ENCODE measurements around the gene DZIP3.

DZIP3 gene

GRCh38 chr3:108698461-108698860, 108.9 kb downstream of the DZIP3 start:
- DNase-seq (ENCODE audit: low read depth, low spot score): no peak

DNA sequence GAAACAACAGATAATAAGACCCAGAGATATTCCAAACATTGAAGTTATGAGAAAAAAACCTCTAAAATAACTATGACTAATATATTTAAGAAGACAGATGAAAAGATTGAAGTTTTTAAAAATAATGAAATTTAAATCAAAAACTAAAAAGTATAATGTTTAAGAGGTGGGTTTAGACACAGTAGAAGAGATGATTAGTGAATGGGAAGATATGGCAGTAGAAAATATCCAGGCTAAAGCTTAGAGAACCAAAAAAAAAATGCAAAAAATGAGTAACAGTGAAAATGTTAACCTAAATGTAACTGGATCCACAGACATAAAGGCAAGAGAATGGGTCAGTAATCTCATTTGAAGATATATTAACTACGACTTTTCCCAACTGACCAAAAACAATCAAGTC, 115.5 kb downstream of the DZIP3 start:
- DNase-seq (ENCODE audit: low read depth, low spot score): no peak

DNA sequence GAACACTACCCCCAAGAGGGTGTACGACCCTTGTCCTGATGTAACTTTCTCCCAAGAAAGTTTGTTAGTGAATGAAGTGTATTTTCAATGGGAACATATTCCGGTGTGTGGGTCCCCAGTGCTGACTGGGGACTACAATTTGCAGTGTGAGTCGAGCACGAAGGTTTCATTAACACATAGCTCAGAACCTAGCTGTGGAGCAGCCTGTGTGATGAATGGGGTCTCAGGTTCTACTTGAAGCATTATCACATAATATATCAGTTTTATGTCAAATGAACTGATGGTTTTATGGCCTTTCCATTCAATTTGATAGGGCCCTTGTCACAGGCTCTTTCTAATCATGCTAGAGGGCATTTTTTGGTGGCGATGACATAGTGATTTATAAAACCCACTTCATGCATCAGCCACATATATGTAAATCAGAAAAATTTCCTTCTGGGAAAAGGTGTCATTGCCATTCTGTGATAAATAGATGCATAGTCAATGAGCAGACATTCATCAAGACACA, 123.5 kb downstream of the DZIP3 start:
- no peak for DNase-seq (ENCODE audit: low read depth, low spot score)

GRCh38 chr3:108713816-108714215, 124.3 kb downstream of the DZIP3 start:
- DNase-seq (ENCODE audit: low read depth, low spot score): no peak

DNA sequence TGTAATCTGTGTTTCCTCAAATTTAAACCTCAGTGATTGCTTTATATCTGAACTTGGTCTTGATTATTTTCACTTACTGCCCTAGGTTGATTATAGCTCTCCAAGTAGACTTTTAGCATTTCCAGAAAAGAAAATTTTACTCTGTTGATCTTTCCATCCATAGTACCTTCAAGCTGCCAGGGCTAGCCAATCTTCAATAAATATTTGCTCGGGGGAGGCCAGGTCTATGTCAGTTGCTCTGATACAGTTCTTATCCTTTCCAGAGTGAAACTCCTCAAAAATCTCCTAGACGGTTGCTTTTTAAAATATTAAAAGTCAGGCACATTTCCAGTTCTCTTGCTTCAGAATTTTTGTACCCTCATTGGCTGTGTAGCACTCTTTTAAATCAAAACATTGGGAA, 128.9 kb downstream of the DZIP3 start:
- no peak for DNase-seq (ENCODE audit: low read depth, low spot score)

DNA sequence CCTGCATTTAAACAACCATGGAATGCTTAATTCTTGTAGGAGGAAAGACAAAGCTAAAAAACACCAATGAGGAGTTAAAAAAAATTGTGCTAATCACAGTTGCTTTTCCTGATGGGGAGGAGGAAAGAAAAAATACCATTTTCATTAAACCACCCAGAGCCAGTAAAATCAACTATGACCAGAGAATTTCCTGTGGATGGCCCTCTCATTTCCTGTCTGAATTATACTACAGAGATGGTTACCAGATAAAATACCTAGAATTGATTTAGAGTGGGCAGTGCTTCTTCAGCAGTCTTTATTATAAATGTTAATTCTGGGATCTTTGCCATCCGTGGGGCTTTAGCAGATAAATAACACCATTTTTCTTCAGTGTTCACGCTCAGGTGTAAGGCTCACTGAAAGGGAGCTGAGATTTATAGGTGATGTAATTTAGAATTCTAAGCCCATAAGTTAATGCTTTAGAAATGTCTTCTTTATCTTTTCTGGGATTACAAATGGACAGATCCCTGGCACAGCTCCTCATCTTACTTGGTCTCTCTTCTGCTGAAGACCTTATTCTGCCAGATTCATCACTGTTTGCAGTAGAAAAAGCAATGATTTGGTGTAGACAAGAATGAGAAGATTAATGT, 129.8 kb downstream of the DZIP3 start:
- DNase-seq (ENCODE audit: low read depth, low spot score): no peak

GRCh38 chr3:108722724-108723123, 133.2 kb downstream of the DZIP3 start:
- DNase-seq (ENCODE audit: low read depth, low spot score): no peak

GRCh38 chr3:108724101-108724500, 134.6 kb downstream of the DZIP3 start:
- no peak for DNase-seq (ENCODE audit: low read depth, low spot score)

DNA sequence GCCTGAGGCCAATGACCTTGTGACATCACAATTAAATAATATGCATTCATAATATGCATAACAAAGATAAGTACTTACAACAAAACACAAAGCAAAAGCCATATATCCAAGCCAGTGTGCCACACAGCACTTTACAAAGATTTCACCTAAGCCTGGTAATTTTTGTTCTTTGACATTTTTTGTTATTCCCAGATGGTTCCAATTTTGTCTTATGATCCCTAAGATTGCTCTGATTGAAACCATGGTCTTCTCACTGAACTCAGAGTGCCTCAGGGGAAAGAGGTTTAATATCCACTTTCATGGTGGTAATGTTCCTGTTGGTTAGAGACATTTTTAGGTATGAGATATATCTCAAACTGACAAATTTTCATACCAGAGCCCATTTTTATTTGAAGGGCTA, 138.6 kb downstream of the DZIP3 start:
- no peak for DNase-seq (ENCODE audit: low read depth, low spot score)

- no peak for DNase-seq (ENCODE audit: low read depth, low spot score)
Measured at GRCh38 chr3:108728934-108729333, 139.4 kb downstream of the DZIP3 start.

GRCh38 chr3:108736821-108737220, 147.3 kb downstream of the DZIP3 start:
- no peak for DNase-seq (ENCODE audit: low read depth, low spot score)

- no peak for DNase-seq (ENCODE audit: low read depth, low spot score)
Measured at GRCh38 chr3:108742929-108743328, 153.4 kb downstream of the DZIP3 start.

Measured in smooth muscle cell of the brain vasculature (primary cell).